Activated CD8-positive, alpha-beta memory T cell treated with anti-CD3 and anti-CD28 coated beads for 4 hours (primary cell): ENCODE measurements around the gene SNRPD2.

Experiments used
- DNase-seq, 2 donors: peaks; one replicate each; pipeline ENCODE4 v3.0.0-alpha.2; 2020; ENCODE audit warnings: low read depth in 2 of 2

The SNRPD2 gene

DNA sequence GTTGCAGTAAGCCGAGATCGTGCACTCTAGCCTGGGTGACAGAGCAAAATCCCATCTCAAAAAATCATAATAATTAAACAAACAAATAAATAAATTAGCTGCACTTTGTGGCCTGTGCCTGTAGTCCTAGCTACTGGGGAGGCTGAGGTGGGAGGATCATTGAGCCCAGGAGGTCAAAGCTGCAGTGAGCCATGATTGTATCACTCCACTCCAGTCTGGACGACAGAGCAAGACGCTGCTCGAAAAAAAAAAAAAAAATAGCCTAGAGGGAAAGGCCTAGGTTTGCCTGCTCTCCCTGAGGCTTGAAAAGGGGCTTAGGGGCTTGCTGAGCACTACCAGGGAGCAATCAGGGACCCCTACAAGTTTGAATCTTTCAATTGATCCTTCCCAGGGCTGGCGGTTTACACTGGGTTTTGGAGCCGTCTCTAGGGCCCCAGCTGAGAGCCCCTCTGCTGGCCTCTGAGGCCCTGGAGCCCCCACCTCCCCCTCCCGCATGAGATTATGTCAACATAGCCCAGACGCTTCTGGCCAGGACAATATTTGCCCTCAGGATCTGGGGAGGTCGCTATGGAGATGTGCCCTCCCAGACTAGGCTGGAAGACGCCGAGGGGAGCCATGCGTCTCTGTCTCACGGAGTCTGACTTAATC is 34.1 kb downstream of the SNRPD2 start:
- DNase-seq = no peak

DNA sequence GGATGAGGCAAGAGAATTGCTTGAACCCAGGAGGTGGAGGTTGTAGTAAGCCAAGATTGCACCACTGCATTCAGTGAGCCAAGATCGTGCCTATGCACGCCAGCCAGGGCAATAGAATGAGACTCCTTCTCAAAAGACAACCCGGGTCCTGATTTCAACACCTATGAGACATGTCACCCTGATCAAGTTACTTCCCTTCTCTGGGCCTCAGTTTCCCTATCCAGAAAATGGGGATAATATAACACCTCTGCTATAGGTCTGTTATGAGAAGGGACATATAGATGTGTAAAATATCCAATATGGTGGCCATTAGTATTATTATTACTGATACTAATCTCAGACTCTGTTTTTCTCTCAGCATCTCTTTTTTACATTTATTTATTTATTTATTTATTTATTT is 36.7 kb downstream of the SNRPD2 start:
- DNase-seq = no peak

DNA sequence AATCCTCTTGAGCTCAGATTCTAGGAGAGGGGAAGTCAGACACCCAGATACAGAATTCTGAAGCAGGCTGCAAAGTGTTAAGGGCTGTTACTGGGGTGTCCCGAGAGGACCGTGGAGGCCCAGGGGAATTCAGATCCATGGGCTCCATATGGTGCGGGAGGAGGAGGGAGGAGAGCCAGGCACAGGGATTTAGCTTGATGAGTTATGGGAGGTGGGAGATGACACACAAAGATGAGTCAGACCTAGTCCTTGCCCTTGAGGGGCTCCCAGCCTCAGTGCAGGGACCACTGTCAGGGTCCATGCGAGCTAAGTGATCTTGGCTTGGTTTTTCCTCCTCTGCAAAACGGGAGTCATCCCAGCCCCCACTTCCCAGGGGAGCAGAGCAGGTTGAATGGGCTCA is 38.1 kb downstream of the SNRPD2 start:
- no peak for DNase-seq

DNA sequence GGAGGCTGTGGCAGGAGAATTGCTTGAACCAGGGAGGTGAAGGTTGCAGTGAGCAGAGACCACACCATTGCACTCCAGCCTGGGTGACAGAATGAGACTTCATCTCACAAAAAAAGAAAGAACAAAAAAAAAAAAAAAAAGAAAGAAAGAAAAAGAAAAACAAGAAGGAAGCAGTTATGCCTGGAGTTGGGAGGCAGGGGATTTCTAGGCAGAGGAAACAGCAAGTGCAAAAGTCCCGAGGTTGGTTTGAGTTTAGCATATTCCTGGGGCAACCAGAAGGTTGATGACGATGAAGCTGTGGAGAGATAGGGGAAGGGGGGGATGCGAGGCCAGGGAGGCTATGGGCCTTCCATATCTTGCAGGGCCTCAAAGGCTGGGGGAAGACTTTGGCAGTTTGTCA is 41.0 kb downstream of the SNRPD2 start:
- no peak for DNase-seq

DNA sequence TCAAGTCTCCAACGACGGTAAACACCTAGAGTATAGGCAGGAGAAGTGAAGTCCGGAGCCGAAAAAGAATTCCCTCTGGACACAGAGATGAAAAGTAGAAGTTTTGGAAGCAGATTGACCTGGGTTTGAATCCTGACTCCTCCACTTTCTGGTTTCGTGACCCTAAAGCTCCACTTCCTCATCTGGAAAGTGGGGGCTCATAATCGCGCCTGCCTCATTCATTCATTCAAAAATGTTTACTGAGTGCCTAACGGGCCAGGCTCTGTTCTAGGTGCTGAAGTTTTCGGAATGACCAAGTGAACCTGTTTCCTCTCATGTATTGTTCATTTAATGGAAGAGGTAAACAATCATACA is 45.4 kb downstream of the SNRPD2 start:
- no peak for DNase-seq

DNA sequence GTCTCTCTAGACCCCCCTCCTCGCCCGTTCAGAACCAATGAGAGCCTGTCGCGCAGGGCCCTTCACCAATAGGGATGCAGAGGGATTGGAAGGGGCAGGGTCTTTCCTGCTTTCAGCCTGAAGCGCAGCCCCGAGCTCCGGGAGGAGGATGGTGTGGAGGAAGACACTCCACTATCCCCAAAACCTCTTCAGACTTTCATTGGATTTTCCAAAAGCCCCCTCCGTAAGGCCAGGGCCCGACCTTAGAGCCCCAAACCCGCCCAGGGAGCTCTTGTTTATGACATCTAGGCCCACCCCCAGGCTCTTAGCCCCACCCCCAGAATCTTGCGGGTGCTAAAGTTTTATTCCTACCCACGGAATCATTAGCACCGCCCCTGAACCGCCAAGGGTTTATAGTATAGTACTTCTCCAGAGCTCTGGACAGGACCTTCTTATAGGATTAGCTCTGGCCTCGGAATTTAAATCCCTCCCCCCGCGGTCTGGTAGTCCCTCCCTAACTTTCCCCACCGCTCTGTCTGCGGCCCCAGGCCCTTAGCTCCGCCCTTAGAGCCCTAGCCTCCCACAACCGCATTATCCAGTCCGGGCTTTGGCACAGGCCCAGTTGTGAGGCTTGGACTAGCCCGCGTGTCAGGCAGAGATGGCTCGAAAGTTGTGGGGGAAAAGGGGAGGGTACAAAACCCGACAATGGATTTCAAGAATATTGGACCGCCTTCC is 46.0 kb downstream of the SNRPD2 start:
- peak; percentile 30 to 57 for DNase-seq

DNA sequence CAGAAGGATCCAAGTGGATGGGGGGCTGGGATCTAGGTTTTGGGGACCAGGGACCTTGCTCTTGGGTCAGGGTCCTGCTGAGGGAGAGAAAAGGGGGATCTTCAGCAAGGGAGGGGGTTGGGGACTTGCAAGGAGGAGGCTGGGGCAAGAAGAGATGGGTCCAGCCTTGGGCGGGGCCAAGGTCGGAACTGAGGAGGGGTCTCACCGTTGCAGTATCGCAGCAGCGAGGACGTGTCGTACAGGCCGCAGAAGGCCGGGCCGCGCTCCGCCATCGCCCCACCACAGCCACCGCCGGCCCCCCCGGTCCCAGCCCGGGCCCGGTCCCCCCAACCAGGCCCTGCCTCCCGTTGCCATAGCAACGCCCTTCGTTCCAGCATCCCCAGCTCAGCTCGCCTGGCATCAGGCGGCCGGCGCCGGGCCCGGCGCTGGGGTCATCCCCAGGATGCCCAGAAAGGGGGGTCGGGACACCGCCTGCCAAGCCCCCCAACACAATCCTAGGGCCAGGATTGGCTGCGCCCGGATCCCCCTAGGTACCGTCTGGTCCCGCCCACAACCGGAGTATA is 46.6 kb downstream of the SNRPD2 start:
- no peak for DNase-seq

DNA sequence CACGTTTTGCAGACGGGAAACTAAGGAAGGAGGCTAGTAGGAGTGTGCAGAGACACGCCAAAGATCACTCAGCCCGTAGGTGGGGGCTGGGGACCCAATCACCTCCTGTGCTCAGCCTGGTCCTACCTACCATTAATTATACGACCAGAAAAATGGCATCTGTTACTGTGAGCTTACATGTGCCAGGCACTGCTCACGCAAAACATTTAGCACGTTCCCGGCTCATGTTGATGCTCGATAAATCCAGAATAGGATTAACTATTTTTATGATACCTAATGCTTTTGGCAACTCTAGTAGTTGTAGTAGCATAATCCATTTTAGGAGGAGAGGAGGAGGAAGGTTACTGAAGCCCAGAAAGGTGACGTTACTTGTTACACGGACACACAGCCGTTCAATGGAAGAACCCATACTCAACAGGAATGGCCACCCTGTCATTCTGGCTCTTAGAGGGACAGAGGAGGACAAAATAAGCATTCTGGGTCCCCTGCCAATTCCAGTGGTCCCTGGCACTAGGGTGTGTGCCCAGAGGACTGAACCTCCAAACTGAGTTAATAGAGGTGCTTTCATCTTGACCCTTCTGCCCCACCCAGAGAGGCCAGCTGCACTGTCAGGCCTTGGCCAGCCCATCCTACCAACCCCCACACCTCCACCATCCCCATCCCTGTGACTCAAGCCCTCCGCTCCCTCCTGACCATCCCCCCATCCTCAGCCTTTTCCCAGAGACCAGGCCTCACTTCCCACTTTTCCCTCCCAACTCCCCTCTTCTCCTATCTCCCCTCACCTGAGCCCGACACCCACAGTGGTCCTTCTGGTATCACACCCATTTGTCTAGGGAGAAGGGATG is 47.6 kb downstream of the SNRPD2 start:
- no peak for DNase-seq

DNA sequence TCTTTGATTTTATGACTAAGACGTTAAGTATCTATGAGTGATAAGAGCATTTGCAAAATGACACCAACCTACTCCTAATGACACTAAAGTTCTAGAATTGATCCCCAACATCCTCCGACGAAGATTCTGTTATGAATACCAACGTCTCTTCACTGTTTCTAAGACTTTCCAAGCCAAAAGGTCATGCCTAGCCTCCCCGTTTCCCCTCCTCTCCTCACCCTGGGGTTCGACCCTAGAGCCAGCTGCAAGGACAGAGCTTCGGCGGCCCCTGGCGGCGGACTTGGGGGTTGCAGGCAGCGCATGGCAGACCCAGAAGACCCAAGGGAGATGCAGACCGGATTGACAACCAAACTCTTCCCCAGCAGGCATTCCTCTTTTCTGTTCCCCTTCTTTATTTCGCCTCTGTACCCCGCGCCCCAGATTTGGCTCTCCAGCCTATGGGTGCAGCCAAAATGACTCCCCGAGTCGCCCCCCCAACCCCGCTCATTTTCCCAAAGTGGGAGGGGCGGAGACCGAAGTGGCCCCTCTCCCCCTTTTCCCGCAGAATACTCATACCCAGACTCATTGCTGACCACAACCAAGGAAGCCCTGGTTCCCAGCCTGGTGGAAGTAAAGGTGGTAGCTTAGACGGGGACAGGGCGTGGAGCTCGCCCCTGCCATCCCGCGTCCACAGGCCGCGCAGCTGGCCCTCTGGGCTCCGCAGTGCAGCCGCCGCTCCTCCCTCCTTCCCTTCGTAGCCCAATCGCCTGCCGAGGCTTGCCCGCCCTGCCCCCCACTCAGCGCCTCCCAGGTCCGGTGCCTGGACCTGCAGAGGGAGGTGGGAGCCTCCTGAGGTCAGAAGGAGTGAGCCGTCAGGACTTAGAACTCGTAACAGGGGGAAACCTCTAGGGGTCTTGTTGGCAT is 48.5 kb downstream of the SNRPD2 start:
- peak; percentile 80 to 83 for DNase-seq

DNA sequence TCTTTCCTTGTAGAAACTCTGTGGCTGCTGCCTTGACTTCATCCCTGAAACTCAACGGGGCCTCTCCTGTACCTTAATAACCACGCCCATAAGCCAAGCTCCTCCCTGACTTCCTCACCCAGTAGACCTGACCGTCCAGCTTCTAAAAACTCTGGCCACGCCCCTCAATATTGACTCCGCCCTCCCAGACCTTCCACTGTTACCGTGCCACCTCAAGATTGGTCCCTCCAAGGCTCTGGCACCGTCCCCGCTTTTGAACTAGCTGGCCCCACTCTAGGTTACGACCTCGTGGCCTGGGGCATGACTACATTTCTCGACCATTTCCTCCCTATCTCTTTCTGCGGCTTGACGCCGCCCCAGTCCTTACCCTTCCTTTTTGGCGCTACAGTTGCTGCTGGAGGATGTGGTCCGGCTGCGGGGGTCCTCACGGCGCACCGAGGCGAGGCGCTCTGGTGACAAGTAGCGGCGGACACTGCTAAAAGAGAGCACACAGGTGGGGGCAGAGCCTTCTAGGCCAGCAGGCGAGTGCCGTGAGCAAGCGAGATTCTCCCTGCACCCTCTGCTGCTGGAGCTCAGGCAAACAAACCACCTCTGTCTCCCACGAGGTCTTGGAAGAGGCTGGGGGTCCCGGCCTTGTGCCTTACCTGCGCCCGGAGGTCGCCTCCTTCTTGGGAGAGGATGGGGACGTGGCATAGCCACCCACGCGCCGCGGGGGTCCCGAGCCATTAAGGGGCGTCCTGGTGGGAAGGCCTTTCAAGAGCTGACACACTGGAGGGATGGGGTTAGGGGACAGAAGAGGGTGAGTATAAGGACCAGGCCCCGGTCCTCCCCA is 50.3 kb downstream of the SNRPD2 start:
- DNase-seq = peak; percentile 31 to 32

DNA sequence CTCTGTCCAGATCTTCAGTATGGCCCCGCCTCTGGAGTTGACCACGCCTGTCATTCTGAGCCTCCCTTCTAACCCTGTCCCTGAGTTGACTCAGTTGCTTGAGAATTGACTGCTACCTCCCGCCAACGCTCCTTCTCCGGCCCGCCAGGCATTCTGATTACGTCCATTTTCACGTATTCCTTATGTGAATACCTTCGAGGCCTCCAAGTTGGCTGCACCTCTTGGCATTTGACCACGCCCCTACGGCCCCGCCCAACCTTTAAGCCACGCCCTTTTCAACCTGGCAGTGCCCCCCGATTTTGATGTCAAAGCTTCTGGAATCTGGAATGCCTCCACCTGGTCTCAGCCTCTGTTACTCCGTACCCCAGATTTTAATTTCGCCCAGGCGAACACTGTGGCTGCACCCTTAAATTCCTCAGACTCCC is 50.9 kb downstream of the SNRPD2 start:
- no peak for DNase-seq

DNA sequence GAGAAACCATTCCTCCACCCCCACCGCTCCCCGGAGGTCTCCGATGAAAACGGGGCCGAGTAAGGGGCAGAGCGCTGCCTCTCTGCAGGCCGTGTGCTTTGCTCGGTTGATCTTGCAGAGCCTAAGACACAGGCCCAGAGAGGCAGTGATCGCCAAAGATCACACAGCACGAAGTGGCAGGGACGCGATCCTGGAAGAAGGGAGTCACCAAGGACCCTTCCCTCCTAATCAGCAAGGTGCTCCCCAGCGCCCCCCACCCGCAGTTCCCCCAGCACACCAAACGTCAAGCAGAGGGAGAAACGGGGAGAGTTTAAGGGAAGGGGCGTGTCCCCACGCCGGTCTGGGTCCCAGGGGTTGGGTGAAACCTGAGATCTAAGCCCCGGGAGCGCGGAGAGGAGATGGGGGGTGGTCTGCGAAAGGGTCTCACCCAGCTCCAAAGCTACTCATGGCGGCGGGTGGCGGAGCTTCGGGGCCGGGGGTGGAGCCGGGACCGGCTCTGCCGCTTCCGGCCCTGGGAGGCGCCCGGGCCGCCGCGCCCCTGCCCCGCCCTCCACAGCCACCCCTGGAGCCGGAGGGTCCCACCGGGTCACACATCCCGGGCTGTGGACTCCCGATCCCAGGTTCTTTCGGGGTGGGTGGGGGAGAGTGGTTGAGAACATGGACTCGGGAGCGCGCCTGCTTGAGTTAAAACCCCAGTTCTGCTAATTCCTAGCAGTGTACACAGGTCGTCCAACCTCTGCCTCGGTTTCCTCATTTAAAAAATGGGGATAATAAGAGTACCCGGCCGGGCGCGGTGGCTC is 52.6 kb downstream of the SNRPD2 start, which contains the start of gene EML2:
TSS of gene EML2 (minus strand) at position 468 of the 800 bp plus-strand sequence. CDS start at position 447, 21 bp downstream.
- peak; percentile 13 to 18 for DNase-seq

DNA sequence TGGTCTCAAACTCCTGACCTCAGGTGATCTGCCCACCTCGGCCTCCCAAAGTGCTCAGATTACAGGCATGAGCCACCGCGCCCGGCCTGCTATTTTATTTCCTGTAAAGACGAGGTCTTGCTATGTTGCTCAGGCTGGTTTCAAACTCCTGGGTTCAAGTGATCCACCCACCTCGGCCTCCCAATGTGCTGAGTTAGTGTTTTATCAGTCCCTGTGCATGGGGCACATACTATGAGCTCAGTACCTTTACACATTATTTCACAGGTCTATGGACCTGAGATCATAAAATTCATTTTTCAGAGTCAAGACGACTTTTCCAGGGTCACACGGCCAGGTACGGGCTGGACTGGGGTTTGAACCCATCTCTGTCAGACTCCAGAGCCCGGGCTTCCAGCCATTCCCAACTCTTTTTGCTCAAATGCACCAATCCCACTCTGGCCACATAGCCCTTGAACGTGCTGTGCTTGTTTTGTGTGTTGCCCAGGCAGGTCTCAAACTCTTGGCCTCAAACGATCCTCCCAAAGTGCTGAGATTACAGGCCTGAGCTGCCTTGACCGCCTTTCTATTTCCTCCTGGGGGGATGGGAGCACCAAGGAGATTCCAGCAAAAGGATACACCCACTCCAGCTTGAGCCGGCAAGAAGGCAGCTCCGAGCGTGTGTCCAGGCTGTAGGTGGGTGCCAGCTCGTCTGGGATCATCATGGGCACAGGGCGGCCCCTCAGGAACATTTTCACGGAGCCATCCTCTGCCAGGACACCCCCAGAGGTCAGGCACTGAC is 53.7 kb downstream of the SNRPD2 start:
- DNase-seq = no peak
